ENCODE results near the gene PPP1R3F. TPM values are rescaled to one million over a fixed set of nuclear protein-coding genes. Genes with fewer than 3 reads are reported as not detected.
"Not testable (repeated sequence)": the region's sequence is repeated elsewhere in the genome, so short reads cannot be mapped to it uniquely, and the experiment has no call there.

PPP1R3F gene
- total RNA-seq, 1 donor from 2014 or later, result 7.9 TPM

DNA sequence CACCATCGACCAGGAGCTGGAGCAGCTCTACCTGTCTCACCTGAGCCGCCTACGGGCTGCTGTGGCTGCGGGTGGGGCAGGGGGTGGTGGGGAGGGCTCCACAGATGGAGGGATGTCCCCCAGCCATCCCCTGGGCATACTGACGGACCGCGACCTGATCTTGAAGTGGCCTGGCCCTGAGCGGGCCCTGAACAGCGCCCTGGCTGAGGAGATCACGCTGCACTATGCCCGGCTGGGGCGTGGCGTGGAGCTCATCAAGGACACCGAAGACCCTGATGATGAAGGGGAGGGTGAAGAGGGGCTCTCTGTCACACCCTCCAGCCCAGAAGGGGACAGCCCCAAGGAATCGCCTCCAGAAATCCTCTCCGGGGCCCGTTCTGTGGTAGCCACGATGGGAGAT is 16.5 kb downstream of the PPP1R3F start:
- Mint-ChIP-seq H3K9me3 (no peaks in the 10 kb centered on the region), H3K27me3 (ENCODE audit: low read depth) (no peaks in the 10 kb centered on the region), H3K27ac (no peak overlapping the region), H3K4me1 (ENCODE audit: low read depth) (peaks cover 30% of the 10 kb centered on the region), H3K4me3 (ENCODE audit: low read depth) (no peak overlapping the region), H3K36me3 (ENCODE audit: low read depth) (peaks cover 24% of the 10 kb centered on the region)
- intact Hi-C loops (cut with micrococcal nuclease), result no loop called here
- no peak for DNase-seq (ENCODE audit: low spot score)

- Mint-ChIP-seq H3K27ac (no peak overlapping the region), H3K27me3 (ENCODE audit: low read depth) (no peaks in the 10 kb centered on the region), H3K4me3 (ENCODE audit: low read depth) (no peak overlapping the region)
Observed at GRCh38 chrX:49286581-49286980, 17.0 kb downstream of the PPP1R3F start.

DNA sequence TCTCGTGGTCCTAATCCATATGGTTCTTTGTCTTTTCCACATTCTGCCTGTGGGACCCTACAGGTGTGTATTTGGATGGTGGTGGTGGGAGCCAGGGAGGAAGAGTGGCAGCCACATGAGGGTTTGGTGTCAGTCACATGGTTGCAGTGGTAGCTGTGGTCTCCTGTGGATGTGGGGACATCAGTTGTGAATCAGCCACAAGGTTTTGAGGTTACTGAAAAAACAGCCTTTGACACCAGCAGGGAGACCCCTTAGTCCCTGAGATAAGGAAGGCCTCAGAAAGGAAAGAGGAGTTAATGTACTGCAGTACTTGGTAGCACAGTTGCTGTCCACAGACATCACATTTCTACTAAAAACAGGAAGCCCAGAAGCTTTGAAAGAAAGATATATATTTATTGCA is 18.1 kb downstream of the PPP1R3F start:
- intact Hi-C loops (cut with micrococcal nuclease), result no loop called here
- peaks cover 29% of the 10 kb centered on the region for H3K4me1 Mint-ChIP-seq (ENCODE audit: low read depth)
- no peak overlapping the region for H3K4me3 Mint-ChIP-seq (ENCODE audit: low read depth)
- no peak for DNase-seq (ENCODE audit: low spot score)
- H3K9me3 Mint-ChIP-seq, result no peaks in the 10 kb centered on the region
- H3K27ac Mint-ChIP-seq, result no peak overlapping the region
- no peaks in the 10 kb centered on the region for H3K27me3 Mint-ChIP-seq (ENCODE audit: low read depth)
- peaks cover 15% of the 10 kb centered on the region for H3K36me3 Mint-ChIP-seq (ENCODE audit: low read depth)

More at GRCh38 chrX:49286581-49286980, 17.0 kb downstream of the PPP1R3F start:
- H3K9me3 Mint-ChIP-seq, result no peaks in the 10 kb centered on the region
- H3K4me1 Mint-ChIP-seq (ENCODE audit: low read depth), result peaks cover 30% of the 10 kb centered on the region
- intact Hi-C loops (cut with micrococcal nuclease), result no loop called here
- H3K36me3 Mint-ChIP-seq (ENCODE audit: low read depth), result peaks cover 23% of the 10 kb centered on the region
- no peak for DNase-seq (ENCODE audit: low spot score)

DNA sequence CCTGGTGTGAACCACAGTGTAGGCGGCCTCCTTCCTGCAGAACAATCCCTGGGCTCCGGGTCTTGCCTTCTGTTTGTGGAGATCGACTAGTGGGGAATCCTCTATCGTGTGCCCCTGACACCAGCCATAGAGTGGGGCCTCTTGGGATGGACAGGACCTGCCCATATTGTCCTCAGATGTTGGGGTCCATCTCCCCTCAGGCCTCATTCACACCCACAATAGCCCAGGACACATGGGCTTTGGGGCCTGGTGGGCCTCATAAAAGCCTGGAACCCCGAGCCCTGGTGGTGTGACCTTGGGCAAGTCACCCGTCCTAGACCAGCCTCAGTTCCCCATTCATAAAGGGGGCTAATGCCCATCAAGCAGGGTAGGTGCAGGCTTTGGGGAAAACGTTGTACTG is 20.6 kb downstream of the PPP1R3F start:
- Mint-ChIP-seq H3K27ac (no peak overlapping the region), H3K36me3 (ENCODE audit: low read depth) (peaks cover 9% of the 10 kb centered on the region), H3K27me3 (ENCODE audit: low read depth) (no peaks in the 10 kb centered on the region), H3K4me3 (ENCODE audit: low read depth) (no peak overlapping the region), H3K4me1 (ENCODE audit: low read depth) (peaks cover 26% of the 10 kb centered on the region), H3K9me3 (no peaks in the 10 kb centered on the region)
- no peak for DNase-seq (ENCODE audit: low spot score)
- intact Hi-C loops (cut with micrococcal nuclease), result no loop called here

GRCh38 chrX:49291615-49292337 is 22.2 kb downstream of the PPP1R3F start:
- Mint-ChIP-seq H3K27ac (no peak overlapping the region), H3K36me3 (ENCODE audit: low read depth) (peaks cover 9% of the 10 kb centered on the region), H3K4me1 (ENCODE audit: low read depth) (peaks cover 30% of the 10 kb centered on the region), H3K4me3 (ENCODE audit: low read depth) (no peak overlapping the region), H3K9me3 (no peaks in the 10 kb centered on the region), H3K27me3 (ENCODE audit: low read depth) (no peaks in the 10 kb centered on the region)
- peak; percentile 38 for DNase-seq (ENCODE audit: low spot score)
- intact Hi-C loops (cut with micrococcal nuclease), result no loop called here

GRCh38 chrX:49292400-49293362 is 23.1 kb downstream of the PPP1R3F start:
- Mint-ChIP-seq H3K4me3 (ENCODE audit: low read depth) (no peak overlapping the region), H3K9me3 (no peaks in the 10 kb centered on the region), H3K27ac (no peak overlapping the region)

GRCh38 chrX:49299293-49299692 is 29.7 kb downstream of the PPP1R3F start:
- H3K4me3 Mint-ChIP-seq (ENCODE audit: low read depth); H3K36me3 Mint-ChIP-seq (ENCODE audit: low read depth); H3K27me3 Mint-ChIP-seq (ENCODE audit: low read depth); H3K27ac Mint-ChIP-seq; DNase-seq (ENCODE audit: low spot score); H3K9me3 Mint-ChIP-seq; intact Hi-C loops (cut with micrococcal nuclease); H3K4me1 Mint-ChIP-seq (ENCODE audit: low read depth): not testable (repeated sequence)

More at GRCh38 chrX:49292400-49293362, 23.1 kb downstream of the PPP1R3F start:
- intact Hi-C loops (cut with micrococcal nuclease), result no loop called here
- DNase-seq (ENCODE audit: low spot score), result no peak
- H3K27me3 Mint-ChIP-seq (ENCODE audit: low read depth), result no peaks in the 10 kb centered on the region
- H3K4me1 Mint-ChIP-seq (ENCODE audit: low read depth), result peaks cover 23% of the 10 kb centered on the region
- peaks cover 2% of the 10 kb centered on the region for H3K36me3 Mint-ChIP-seq (ENCODE audit: low read depth)

GRCh38 chrX:49300703-49301102 is 31.1 kb downstream of the PPP1R3F start:
- no peak overlapping the region for H3K27ac Mint-ChIP-seq
- no peaks in the 10 kb centered on the region for H3K9me3 Mint-ChIP-seq
- peaks cover 4% of the 10 kb centered on the region for H3K4me1 Mint-ChIP-seq (ENCODE audit: low read depth)
- H3K27me3 Mint-ChIP-seq (ENCODE audit: low read depth), result peaks cover under 1% of the 10 kb centered on the region
- H3K36me3 Mint-ChIP-seq (ENCODE audit: low read depth), result no peaks in the 10 kb centered on the region
- DNase-seq (ENCODE audit: low spot score), result no peak
- intact Hi-C loops (cut with micrococcal nuclease), result no loop called here
- H3K4me3 Mint-ChIP-seq (ENCODE audit: low read depth), result no peak overlapping the region

DNA sequence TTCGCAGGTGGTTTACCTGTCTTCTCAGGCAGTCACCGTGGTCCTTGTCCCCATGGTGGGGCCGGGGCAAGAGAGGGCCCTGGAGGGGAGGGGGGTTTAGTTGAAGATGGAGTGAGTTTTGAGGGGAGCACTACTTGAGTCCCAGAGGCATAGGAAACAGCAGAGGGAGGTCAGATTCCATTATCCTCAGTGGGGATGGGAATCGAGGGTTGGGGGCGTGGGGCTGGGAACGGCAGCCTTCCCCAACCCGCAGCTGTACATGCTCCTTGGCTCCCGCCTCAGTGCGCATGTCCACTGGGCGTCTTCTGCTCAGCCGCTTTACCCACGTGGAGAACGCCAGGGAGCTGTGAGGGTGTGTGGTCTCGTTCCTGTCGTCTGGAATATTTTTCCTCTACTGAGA is 33.8 kb downstream of the PPP1R3F start, which contains the start of gene GAGE10:
TSS of gene GAGE10 (plus strand) at position 301 of the 400 bp plus-strand sequence. CDS start 1,214 bp downstream, outside the sequence.
- no peaks in the 10 kb centered on the region for H3K36me3 Mint-ChIP-seq (ENCODE audit: low read depth)
- no peak for DNase-seq (ENCODE audit: low spot score)
- peaks cover 5% of the 10 kb centered on the region for H3K27me3 Mint-ChIP-seq (ENCODE audit: low read depth)
- no peak within 1 kb of the TSS for H3K4me3 Mint-ChIP-seq (ENCODE audit: low read depth)
- no peaks in the 10 kb centered on the region for H3K4me1 Mint-ChIP-seq (ENCODE audit: low read depth)
- no peak within 1 kb of the TSS for H3K27ac Mint-ChIP-seq
- H3K9me3 Mint-ChIP-seq, result no peaks in the 10 kb centered on the region
- intact Hi-C loops (cut with micrococcal nuclease), result no loop called here

GRCh38 chrX:49307775-49308174 is 38.2 kb downstream of the PPP1R3F start:
- H3K4me3 Mint-ChIP-seq (ENCODE audit: low read depth); H3K27me3 Mint-ChIP-seq (ENCODE audit: low read depth); H3K9me3 Mint-ChIP-seq; intact Hi-C loops (cut with micrococcal nuclease); H3K36me3 Mint-ChIP-seq (ENCODE audit: low read depth); DNase-seq (ENCODE audit: low spot score); H3K27ac Mint-ChIP-seq: not testable (repeated sequence)
- H3K4me1 Mint-ChIP-seq (ENCODE audit: low read depth), result peaks cover 15% of the 10 kb centered on the region

DNA sequence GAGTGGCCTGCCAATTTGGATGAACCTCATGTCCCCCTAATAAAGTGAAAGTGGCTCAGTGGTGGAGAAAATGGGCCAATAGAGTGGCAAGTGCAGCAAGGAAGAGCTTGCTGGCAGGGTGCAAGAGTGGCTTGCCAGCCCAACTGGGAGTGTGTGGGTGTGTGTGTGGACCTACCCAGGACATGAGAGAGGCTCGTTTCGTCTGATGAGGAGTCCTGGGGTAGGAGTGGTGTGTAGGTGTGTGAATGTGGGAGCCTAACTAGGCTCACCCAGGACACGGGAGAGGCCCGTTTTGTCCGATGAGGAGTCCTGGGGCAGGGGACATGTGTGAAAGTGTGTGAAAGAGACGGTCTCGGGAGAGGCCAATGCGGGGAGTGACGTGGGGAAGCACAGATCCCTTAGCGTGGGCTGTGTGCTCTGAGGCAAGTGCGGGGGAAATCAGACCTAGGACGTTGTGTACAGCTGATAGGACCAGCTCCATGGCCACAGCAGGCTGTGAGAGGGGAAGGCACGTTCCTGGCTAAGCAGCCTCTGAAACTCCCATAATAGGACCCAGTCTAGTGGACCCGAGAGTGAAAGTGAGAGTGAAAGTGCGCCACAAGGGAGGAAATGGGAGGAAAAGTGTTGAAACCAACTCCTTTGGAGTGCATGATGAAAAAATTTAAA is 39.1 kb downstream of the PPP1R3F start:
- intact Hi-C loops (cut with micrococcal nuclease), result no loop called here
- DNase-seq (ENCODE audit: low spot score), result no peak

GRCh38 chrX:49309401-49309981 is 39.9 kb downstream of the PPP1R3F start:
- Mint-ChIP-seq H3K4me1 (ENCODE audit: low read depth) (peaks cover 15% of the 10 kb centered on the region), H3K27me3 (ENCODE audit: low read depth) (peaks cover 5% of the 10 kb centered on the region), H3K27ac (peak overlapping the region; percentile 76), H3K36me3 (ENCODE audit: low read depth) (no peaks in the 10 kb centered on the region), H3K4me3 (ENCODE audit: low read depth) (peak overlapping the region; percentile 79), H3K9me3 (no peaks in the 10 kb centered on the region)
- intact Hi-C loops (cut with micrococcal nuclease), result no loop called here
- no peak for DNase-seq (ENCODE audit: low spot score)

More for the DNA sequence above, 39.1 kb downstream of the PPP1R3F start:
- H3K4me3 Mint-ChIP-seq (ENCODE audit: low read depth), result peak overlapping the region; percentile 79
- peak overlapping the region; percentile 76 for H3K27ac Mint-ChIP-seq
- H3K36me3 Mint-ChIP-seq (ENCODE audit: low read depth), result no peaks in the 10 kb centered on the region
- H3K9me3 Mint-ChIP-seq, result no peaks in the 10 kb centered on the region
- peaks cover 15% of the 10 kb centered on the region for H3K4me1 Mint-ChIP-seq (ENCODE audit: low read depth)
- H3K27me3 Mint-ChIP-seq (ENCODE audit: low read depth), result peaks cover 5% of the 10 kb centered on the region
